ENCODE measurements around the gene TMEM259.

The TMEM259 gene

DNA sequence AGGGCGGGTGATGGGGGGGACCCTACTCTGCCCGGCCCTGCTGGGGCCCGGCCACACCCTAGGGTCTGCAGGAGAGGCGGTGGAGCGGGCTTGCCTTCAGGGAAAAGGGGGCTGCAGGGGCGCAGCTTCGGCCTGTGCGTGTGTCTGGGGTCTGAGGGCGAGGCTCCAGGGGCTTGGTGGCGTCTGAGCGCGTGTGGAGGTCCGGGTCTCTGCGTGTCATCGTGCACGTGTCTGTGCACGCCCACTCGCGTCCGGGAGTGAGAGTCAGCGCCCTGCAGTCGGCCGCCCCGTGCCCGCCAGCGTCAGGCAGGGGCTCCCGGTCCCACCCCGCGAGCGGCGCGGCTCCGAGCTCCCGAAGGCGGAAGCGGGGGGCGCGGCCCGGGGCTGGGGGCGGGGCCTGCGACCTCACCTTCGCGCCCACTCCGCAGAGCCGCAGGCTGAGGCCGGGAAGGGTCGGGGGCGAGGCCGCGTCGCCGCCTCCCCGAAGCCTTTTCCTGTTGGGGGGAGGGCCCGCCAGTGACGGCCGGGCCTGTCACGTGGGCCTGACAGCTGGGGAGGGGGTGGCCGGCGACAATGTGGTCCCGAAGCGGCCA is 45.9 kb upstream of the TMEM259 start, which contains the start of gene ARHGAP45:
ARHGAP45 (plus strand) TSS at position 420 of the 593 bp plus-strand sequence. CDS start 239 bp downstream, outside the sequence.
- DNase-seq (ENCODE audit: low read depth, low spot score), result no peak
- H3K4me3 ChIP-seq (ENCODE audit: low read depth, low read length), result peak within 1 kb of the TSS; percentile 5
- in situ Hi-C loops (cut with HindIII; ENCODE audit: low sequenced_read_pairs), result no loop called here
- TF ChIP-seq, protein P1, sequence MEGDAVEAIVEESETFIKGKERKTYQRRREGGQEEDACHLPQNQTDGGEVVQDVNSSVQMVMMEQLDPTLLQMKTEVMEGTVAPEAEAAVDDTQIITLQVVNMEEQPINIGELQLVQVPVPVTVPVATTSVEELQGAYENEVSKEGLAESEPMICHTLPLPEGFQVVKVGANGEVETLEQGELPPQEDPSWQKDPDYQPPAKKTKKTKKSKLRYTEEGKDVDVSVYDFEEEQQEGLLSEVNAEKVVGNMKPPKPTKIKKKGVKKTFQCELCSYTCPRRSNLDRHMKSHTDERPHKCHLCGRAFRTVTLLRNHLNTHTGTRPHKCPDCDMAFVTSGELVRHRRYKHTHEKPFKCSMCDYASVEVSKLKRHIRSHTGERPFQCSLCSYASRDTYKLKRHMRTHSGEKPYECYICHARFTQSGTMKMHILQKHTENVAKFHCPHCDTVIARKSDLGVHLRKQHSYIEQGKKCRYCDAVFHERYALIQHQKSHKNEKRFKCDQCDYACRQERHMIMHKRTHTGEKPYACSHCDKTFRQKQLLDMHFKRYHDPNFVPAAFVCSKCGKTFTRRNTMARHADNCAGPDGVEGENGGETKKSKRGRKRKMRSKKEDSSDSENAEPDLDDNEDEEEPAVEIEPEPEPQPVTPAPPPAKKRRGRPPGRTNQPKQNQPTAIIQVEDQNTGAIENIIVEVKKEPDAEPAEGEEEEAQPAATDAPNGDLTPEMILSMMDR (IDR thresholded peaks at IDR 0.05; ENCODE audit: low read depth, low read length), result no peak

DNA sequence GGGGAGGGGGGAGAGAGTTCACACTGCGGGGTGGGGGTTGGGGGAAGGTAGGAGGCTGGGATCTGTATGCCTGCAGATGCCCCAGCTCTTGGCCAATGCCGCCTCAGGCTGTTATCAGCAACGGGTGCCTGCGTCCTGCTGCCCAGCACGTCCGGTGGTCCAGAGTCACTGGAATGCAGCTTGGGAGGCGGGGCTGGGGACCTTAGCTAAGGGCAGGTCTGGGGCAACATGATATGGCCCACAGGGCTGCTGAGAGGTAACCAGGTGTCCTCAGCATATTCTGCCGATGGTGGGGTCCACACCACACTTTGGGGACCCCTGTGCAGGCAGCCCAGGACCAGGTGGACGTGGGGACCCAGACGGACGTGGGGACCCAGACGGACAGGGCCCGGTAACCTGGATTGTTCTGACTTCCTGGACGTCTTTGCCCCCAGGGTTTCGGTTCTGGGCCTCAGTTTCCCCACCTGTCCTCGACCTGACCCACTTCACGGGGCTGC is 45.4 kb upstream of the TMEM259 start:
- no peak for DNase-seq (ENCODE audit: low read depth, low spot score)
- in situ Hi-C loops (cut with HindIII; ENCODE audit: low sequenced_read_pairs), result no loop called here
- TF ChIP-seq, protein P1 (IDR thresholded peaks at IDR 0.05; ENCODE audit: low read depth, low read length), result no peak
- no peak overlapping the region for H3K4me3 ChIP-seq (ENCODE audit: low read depth, low read length)

DNA sequence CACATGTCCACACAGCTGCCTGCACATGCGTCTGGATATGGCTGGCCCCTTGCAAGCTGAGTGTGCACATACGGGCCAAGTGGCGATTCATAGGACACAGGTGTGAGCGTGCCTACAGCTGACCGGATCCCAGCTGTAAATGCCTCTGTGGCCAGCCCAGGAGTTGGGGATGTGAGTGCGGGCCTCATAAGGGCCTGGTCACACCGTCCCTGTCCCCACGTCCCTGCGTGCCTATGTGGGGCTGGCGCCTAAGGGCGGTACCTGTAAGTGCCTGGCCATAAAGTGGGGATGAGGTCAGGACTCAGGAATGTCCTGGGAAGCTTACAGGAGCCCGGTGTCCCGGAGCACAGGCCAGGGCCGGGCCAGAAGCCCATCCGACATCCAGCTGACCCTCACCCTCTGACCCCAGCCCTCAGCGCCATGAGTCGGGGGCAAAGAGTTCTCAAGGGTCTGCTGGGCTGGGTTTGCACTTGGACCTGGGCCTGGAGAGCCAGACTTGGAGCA is 44.7 kb upstream of the TMEM259 start:
- in situ Hi-C loops (cut with HindIII; ENCODE audit: low sequenced_read_pairs), result no loop called here
- DNase-seq (ENCODE audit: low read depth, low spot score), result no peak
- H3K4me3 ChIP-seq (ENCODE audit: low read depth, low read length), result no peak overlapping the region
- TF ChIP-seq, protein P1 (IDR thresholded peaks at IDR 0.05; ENCODE audit: low read depth, low read length), result no peak

DNA sequence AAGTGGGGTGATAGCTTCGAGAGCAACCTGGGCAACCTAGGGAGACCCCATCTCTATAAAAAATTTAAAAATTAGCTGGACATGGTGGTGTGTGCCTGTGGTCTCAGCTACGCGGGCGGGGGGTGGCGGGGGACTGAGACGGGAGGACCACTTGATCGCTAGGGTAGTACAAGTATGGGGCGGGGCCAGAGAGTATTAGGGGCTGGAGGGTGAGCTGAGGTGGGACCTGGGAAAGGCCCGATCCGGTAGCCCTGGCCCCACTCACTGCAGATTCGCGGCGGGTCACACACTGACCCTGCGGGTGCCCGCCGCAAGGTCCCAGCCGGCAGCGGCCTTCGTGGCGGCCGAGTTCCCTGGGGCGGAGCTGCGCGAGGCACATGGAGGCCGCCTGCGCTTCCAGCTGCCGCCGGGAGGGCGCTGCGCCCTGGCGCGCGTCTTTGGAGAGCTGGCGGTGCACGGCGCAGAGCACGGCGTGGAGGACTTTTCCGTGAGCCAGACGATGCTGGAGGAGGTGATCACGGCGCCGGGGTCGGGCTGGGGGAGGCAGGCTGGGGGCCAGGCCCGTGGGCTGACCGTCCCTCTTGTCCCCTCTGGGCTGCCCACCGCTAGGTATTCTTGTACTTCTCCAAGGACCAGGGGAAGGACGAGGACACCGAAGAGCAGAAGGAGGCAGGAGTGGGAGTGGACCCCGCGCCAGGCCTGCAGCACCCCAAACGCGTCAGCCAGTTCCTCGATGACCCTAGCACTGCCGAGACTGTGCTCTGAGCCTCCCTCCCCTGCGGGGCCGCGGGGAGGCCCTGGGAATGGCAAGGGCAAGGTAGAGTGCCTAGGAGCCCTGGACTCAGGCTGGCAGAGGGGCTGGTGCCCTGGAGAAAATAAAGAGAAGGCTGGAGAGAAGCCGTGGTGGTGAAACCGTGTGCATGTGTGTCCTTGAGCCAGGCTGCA is 44.0 kb upstream of the TMEM259 start:
- in situ Hi-C loops (cut with HindIII; ENCODE audit: low sequenced_read_pairs), result no loop called here
- no peak overlapping the region for H3K4me3 ChIP-seq (ENCODE audit: low read depth, low read length)
- TF ChIP-seq, protein P1 (IDR thresholded peaks at IDR 0.05; ENCODE audit: low read depth, low read length), result peak; percentile 65
- peak; percentile 44 for DNase-seq (ENCODE audit: low read depth, low spot score)

DNA sequence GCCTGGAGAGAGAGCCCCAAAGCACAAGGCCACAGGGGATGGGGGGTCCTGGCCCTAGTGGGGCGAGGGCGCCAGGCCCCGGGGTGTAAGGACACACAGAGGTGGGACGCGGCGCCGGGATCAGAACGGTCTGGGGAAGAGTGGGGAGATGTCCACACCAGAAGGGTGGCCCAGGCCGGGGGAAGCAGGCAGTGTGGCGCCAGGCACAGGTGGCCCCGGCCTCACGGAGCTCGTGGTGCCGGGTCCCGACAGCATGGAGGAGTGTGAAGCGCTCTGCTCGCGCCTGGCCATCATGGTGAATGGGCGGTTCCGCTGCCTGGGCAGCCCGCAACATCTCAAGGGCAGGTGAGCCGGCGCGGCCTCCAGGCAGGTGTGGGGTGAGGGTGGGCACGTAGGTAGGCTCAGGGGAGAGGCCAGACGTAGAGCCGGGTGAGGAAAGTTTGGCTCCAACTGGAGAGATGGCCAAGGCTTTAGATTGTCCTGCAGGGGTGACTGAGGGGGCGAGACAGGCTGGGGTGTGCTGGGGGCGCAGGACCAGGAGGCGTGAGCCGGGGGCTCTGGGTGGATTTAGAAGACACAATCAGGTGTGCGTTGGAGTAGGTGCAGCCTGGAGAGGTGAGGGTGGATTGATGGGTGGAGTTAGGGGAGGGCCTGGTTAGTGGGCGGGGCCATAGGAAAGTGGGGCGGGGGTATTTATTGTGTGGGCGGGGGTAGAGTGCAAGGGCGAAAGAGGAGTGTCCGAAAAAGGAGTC is 43.2 kb upstream of the TMEM259 start:
- in situ Hi-C loops (cut with HindIII; ENCODE audit: low sequenced_read_pairs), result no loop called here
- H3K4me3 ChIP-seq (ENCODE audit: low read depth, low read length), result no peak overlapping the region
- TF ChIP-seq, protein P1 (IDR thresholded peaks at IDR 0.05; ENCODE audit: low read depth, low read length), result no peak
- DNase-seq (ENCODE audit: low read depth, low spot score), result no peak

Data from astrocyte of the spinal cord (primary cell).